KOPT-K1 (cell line): ENCODE results near the gene RBM20.
"Not testable (repeated sequence)": the region's sequence is repeated elsewhere in the genome, so short reads cannot be mapped to it uniquely, and the experiment has no call there.

Experiments used
- H3K27ac ChIP-seq: fragments of 200-600 bp; sonication (generic); 2 replicates; pipeline ENCODE4 v1.5.1; 2016; ENCODE audit warnings: antibody characterized with exemption, mild to moderate bottlenecking, low read depth, low read length; ENCODE audit not compliant: poor library complexity, severe bottlenecking
- H3K36me3 ChIP-seq: fragments of 200-600 bp; sonication (generic); 2 replicates; pipeline ENCODE4 v1.5.1; 2017; ENCODE audit warnings: antibody characterized with exemption, mild to moderate bottlenecking, low read length, moderate library complexity; ENCODE audit not compliant: insufficient read depth
- H3K9me3 ChIP-seq: fragments of 200-600 bp; sonication (generic); 2 replicates; pipeline ENCODE4 v1.5.1; 2017; ENCODE audit warnings: antibody characterized with exemption, low read length, mild to moderate bottlenecking; ENCODE audit not compliant: insufficient read depth, poor library complexity, severe bottlenecking

Gene RBM20

DNA sequence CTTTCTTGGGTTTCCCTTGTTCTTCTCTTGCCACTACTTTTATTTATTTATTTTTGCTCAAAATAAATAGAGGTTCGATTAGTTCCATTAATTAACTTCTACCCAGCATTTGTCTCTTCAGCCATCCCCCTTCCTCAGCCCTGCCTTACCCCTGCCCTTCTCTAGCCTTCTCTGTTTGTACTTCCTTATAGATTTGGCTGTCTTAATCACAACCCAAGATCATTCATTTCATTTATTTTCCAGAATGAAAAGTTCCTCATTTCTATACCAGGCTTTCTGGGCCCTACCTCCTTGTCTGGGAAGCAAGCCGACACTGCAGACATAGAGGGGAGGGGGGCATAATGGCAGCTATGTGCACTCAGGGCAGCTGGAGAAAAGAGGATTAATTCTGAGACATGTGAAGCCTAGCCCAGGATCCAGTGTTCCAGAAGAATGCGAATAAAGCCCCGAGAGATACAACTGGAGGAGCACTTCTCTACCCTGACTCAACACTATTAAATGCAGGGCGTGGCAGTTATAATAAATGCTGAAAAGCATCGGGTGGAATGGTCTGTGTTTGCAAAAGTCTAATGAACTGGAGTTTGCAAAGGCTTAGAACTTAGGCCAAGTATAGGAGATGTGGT is 221.2 kb downstream of the RBM20 start:
- Histone ChIP-seq H3K27ac (peak overlapping the region; percentile 71), H3K9me3 (no peaks in the 10 kb centered on the region), H3K36me3 (no peaks in the 10 kb centered on the region)

DNA sequence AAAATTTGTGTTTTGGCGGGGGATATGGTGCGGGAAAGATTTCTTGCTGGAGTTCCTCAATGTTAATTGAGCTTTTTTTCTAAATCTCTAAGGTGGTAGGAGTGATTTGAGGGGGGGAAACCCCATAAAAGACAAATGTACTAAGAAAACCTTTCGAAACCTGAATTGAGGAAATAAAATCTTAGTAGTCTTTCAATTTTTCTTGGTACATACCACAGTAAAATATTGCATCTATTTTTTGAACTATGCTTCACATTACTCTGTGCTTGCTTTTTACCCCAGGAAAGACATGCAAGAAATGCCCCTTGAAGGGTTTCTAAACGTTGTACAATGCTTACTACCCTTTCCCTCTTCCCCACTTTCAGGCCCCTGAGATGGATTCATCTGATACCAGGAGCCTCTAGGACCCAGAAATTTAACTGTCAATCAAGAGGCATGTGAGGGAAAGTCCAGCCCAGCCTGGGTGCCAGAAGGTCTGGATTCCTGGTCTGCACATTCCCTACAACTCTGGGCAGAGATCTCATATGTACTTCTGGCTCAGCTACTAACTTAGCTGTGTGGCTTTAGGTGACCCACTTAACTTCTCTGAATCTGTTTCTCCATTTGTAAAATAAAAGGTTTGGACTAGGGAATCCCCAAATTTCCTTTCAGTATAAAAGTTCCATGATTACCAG is 221.8 kb downstream of the RBM20 start:
- Histone ChIP-seq H3K36me3 (no peaks in the 10 kb centered on the region), H3K9me3 (no peaks in the 10 kb centered on the region), H3K27ac (no peak overlapping the region)

- H3K27ac ChIP-seq: peak overlapping the region; percentile 89
- not testable (repeated sequence) for H3K9me3 ChIP-seq, H3K36me3 ChIP-seq
Observed at GRCh38 chr10:110867011-110867806, 223.1 kb downstream of the RBM20 start.

GRCh38 chr10:110867807-110868465 is 223.8 kb downstream of the RBM20 start:
- Histone ChIP-seq H3K27ac (peak overlapping the region; percentile 89), H3K36me3 (no peaks in the 10 kb centered on the region), H3K9me3 (no peaks in the 10 kb centered on the region)

DNA sequence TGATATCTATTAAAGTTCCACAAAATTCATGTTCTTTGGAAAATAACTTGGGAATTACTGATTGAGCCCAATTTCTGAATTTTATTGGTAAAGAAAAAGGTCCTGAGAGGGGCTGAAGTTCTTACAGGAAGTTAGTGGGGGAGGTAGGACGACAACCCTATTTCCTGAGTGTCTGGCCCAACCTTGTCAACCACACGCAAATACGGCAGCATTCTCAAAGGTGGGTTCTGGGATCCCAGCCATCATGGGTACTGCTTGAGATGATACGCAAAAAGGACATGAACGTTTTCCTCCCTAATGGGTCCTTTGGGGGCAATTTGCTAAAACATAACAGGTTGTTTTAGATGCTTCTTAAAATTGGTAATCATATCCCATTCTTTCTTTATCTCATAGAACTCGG is 224.8 kb downstream of the RBM20 start:
- no peaks in the 10 kb centered on the region for H3K36me3 ChIP-seq
- no peaks in the 10 kb centered on the region for H3K9me3 ChIP-seq
- H3K27ac ChIP-seq: peak overlapping the region; percentile 89

- peak overlapping the region; percentile 89 for H3K27ac ChIP-seq
- no peaks in the 10 kb centered on the region for H3K9me3 ChIP-seq
- no peaks in the 10 kb centered on the region for H3K36me3 ChIP-seq
Observed at GRCh38 chr10:110870823-110871297, 226.7 kb downstream of the RBM20 start.

GRCh38 chr10:110871298-110872084 is 227.4 kb downstream of the RBM20 start, which contains the start of gene PDCD4:
TSS of gene PDCD4 (plus strand) at chr10:110871928. CDS start at chr10:110876028, 4,100 bp downstream.
- Histone ChIP-seq H3K36me3 (no peaks in the 10 kb centered on the region), H3K9me3 (no peaks in the 10 kb centered on the region), H3K27ac (peak within 1 kb of the TSS; percentile 89)

GRCh38 chr10:110872145-110872983 is 228.2 kb downstream of the RBM20 start:
- Histone ChIP-seq H3K9me3 (no peaks in the 10 kb centered on the region), H3K36me3 (no peaks in the 10 kb centered on the region), H3K27ac (peak overlapping the region; percentile 89)

GRCh38 chr10:110872984-110873923 is 229.1 kb downstream of the RBM20 start:
- Histone ChIP-seq H3K9me3 (no peaks in the 10 kb centered on the region), H3K36me3 (no peaks in the 10 kb centered on the region), H3K27ac (peak overlapping the region; percentile 89)

DNA sequence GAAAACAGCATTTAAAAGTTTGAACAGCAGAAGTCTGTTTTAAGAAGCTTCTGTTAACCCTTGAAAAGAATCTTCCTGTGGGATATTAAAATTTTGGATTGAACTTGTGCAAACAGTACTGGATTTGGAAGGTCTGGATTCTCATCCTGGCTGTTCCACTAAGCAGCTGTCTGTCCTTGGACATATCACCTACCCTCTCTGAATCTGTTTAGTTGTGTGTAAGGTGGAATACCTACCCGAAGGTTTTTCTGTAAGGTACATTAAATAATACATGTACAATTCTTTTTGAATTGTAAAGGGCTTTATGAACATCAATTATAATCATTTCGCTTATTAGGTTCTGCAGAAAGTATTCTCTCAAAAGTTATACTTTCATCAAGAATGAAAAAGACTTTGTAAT is 229.8 kb downstream of the RBM20 start:
- H3K36me3 ChIP-seq: no peaks in the 10 kb centered on the region
- H3K9me3 ChIP-seq: no peaks in the 10 kb centered on the region
- H3K27ac ChIP-seq: no peak overlapping the region

DNA sequence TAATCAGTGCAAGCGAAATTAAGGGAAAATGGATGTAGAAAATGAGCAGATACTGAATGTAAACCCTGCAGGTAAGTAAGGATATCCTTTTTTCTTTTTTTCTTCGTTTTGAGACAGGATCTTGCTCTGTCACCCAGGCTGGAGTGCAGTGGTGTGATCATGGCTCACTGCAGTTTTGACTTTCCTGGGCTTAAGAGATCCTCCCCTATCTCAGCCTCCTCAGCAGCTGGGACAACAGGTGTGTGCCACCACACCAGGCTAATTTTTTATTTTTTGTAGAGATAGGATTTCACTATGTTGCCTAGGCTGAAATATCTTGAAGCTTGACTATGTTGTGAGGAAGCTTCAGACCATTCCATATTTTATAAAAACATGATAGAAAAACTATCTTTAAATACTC is 231.9 kb downstream of the RBM20 start:
- H3K36me3 ChIP-seq: 0 out of 2 replicates have a peak, but pooled peaks cover under 1% of the 10 kb centered on the region
- H3K27ac ChIP-seq: no peak overlapping the region
- H3K9me3 ChIP-seq: no peaks in the 10 kb centered on the region

GRCh38 chr10:110876788-110877187 is 232.7 kb downstream of the RBM20 start:
- Histone ChIP-seq H3K36me3 (peaks cover 8% of the 10 kb centered on the region; the same call in 1 of the 2 replicates), H3K27ac (no peak overlapping the region), H3K9me3 (no peaks in the 10 kb centered on the region)

DNA sequence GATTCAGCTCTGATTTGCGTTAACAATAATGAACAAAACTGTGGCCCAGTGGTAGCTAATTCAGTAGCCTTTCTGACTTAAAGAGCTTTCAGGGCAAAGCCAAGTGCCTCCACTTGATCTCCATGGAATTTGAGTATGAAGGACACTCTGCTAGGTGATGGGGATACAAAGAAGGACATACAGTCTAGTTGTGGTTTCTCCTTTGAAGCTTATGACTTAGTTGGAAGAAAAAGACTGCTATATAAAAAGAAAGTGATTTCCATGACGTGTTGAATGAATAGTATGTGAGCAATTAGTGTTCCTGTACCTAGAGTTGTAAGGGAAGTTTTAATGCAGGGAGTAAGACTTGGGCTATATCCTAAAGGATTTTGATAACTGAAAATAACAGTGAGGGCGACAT is 235.9 kb downstream of the RBM20 start:
- no peak overlapping the region for H3K27ac ChIP-seq
- H3K9me3 ChIP-seq: no peaks in the 10 kb centered on the region
- H3K36me3 ChIP-seq: peaks cover 18% of the 10 kb centered on the region
